ENCODE measurements around the gene SMAP2. TPM values are rescaled to one million over a fixed set of nuclear protein-coding genes. Genes with fewer than 3 reads are reported as not detected.

SMAP2 gene
- total and polyA plus RNA-seq, 2 donors (not counting 3 experiments of a cell fraction or from before 2014, with no cell fraction given), result 8.0 to 11.1 TPM

DNA sequence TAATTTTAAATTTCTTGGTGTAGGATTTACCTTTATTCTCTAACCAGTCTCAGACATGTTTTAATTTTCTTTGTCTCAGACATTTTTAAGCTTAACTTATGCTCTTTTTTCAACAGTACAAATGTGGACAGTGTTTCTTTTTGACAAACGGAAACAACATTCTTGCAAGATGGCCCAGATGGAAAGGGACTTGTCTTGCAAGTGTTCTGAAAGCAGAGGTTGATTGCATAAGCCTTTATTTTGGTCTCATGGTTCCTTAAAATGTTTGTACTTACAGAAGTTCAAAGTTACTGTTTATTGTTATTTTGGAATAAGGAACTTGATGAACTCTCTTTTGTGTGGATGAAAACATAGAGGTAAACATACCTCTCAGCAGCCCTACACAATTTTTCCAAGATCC is 22.9 kb downstream of the SMAP2 start:
- Histone ChIP-seq H3K36me3 (ENCODE audit: control insufficient read depth in 2 of 2, extremely low read depth in 1 of 2, insufficient read depth in 2 of 2, low read length in 2 of 2) (no peaks in the 10 kb centered on the region), H2AFZ (ENCODE audit: low read depth, low read length) (no peak overlapping the region), H3K9ac (replicated peaks; ENCODE audit: extremely low read depth, insufficient read depth, low read length) (no peak overlapping the region), H3K27ac (ENCODE audit: insufficient read depth, low read depth, low read length) (no peak overlapping the region), H3K79me2 (ENCODE audit: control insufficient read depth, insufficient read depth, low read length) (no peaks in the 10 kb centered on the region), H4K20me1 (replicated peaks; ENCODE audit: control insufficient read depth, extremely low read depth, insufficient read depth, low read length) (no peaks in the 10 kb centered on the region), H3K27me3 (ENCODE audit: control insufficient read depth in 2 of 2, insufficient read depth in 2 of 2, low read length in 2 of 2) (no peaks in the 10 kb centered on the region), H3K9me3 (replicated peaks; ENCODE audit: control insufficient read depth, insufficient read depth, low read length) (no peaks in the 10 kb centered on the region), H3K9me1 (replicated peaks; ENCODE audit: control insufficient read depth, extremely low read depth, insufficient read depth, low read length) (no peaks in the 10 kb centered on the region), H3K4me1 (ENCODE audit: control insufficient read depth, extremely low read depth, insufficient read depth, low read length) (no peaks in the 10 kb centered on the region), H3K4me2 (ENCODE audit: insufficient read depth, low read length) (no peak overlapping the region), H3K4me3 (replicated peaks in 1 of 3; ENCODE audit: insufficient read depth in 1 of 3, low read depth in 1 of 3, low read length in 3 of 3) (no peak overlapping the region)
- POLR2A ChIA-PET, result no interaction called here
- TF ChIP-seq GATA2 (IDR thresholded peaks at IDR 0.05; ENCODE audit: insufficient read depth, insufficient read length, low read depth, low read length) (no peak), EZH2 (IDR thresholded peaks at IDR 0.05; ENCODE audit: borderline replicate concordance, low read depth, low read length, severe bottlenecking) (no peak), POLR2A (IDR thresholded peaks at IDR 0.05; ENCODE audit: low read depth, low read length) (no peak), POLR2AphosphoS5 (IDR thresholded peaks at IDR 0.05; ENCODE audit: insufficient read depth, low read depth, low read length) (no peak), JUN (IDR thresholded peaks at IDR 0.05; ENCODE audit: borderline replicate concordance, insufficient read depth, insufficient read length, low read depth) (no peak), MYC (IDR thresholded peaks at IDR 0.05; ENCODE audit: low read depth, low read length) (no peak), FOS (IDR thresholded peaks at IDR 0.05; ENCODE audit: borderline replicate concordance, insufficient read depth, low read length) (no peak)
- TF ChIP-seq, protein P1, sequence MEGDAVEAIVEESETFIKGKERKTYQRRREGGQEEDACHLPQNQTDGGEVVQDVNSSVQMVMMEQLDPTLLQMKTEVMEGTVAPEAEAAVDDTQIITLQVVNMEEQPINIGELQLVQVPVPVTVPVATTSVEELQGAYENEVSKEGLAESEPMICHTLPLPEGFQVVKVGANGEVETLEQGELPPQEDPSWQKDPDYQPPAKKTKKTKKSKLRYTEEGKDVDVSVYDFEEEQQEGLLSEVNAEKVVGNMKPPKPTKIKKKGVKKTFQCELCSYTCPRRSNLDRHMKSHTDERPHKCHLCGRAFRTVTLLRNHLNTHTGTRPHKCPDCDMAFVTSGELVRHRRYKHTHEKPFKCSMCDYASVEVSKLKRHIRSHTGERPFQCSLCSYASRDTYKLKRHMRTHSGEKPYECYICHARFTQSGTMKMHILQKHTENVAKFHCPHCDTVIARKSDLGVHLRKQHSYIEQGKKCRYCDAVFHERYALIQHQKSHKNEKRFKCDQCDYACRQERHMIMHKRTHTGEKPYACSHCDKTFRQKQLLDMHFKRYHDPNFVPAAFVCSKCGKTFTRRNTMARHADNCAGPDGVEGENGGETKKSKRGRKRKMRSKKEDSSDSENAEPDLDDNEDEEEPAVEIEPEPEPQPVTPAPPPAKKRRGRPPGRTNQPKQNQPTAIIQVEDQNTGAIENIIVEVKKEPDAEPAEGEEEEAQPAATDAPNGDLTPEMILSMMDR (IDR thresholded peaks at IDR 0.05; ENCODE audit: extremely low read depth in 1 of 2, insufficient read depth in 1 of 2, low read depth in 1 of 2, low read length in 2 of 2), result no peak
- TF ChIP-seq, protein P2, sequence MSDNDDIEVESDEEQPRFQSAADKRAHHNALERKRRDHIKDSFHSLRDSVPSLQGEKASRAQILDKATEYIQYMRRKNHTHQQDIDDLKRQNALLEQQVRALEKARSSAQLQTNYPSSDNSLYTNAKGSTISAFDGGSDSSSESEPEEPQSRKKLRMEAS (IDR thresholded peaks at IDR 0.05; ENCODE audit: insufficient read depth, insufficient read length), result no peak
- CTCF ChIA-PET, result interaction anchor here (2.0 kb wide), 1 partner anchor 8 kb away, joined by 8 read pairs; no protein-coding TSS in a partner anchor
- BruUV-seq (replicated peaks), result no TSS peak
- dilution Hi-C loops (cut with MboI; ENCODE audit: extremely low pct_ligation_motif_present, low sequenced_read_pairs) (no loop called here), intact Hi-C loops (cut with micrococcal nuclease) (no loop called here)
- DNase-seq (ENCODE audit: low read depth, low spot score) (no peak), FAIRE-seq (no peak)
